ACHN (cell line): ENCODE measurements around the gene ST7.
"Not testable (repeated sequence)": the region's sequence is repeated elsewhere in the genome, so short reads cannot be mapped to it uniquely, and the experiment has no call there.

Source experiments
- DNase-seq: peaks from one replicate; pipeline ENCODE4 v3.0.0-alpha.2; 2015
- in situ Hi-C: cut with HindIII; loops from 2 replicates; pipeline ENCODE4 v1.10.0; 2017; ENCODE audit warnings: low sequenced_read_pairs, low pct_ligation_motif_present, low pct_unique_long_range_greater_than_20kb

ST7 gene

GRCh38 chr7:116948934-116949333 lies 4.4 kb upstream of the ST7 start:
- in situ Hi-C loops: no loop called here
- DNase-seq: no peak

- in situ Hi-C loops: no loop called here
- DNase-seq: no peak
These were observed 3.1 kb upstream of the ST7 start for GRCh38 chr7:116949941-116950801.

- no peak for DNase-seq
- in situ Hi-C loops: no loop called here
These were observed 2.4 kb upstream of the ST7 start for GRCh38 chr7:116950889-116951351.

GRCh38 chr7:116951366-116952292 lies 1.7 kb upstream of the ST7 start:
- in situ Hi-C loops: no loop called here
- DNase-seq: no peak

GRCh38 chr7:116952635-116953371 lies 498 bp upstream of the ST7 start:
- in situ Hi-C loops: no loop called here
- DNase-seq: peak; percentile 43

- DNase-seq: peak; percentile 92
- in situ Hi-C loops: no loop called here
These were observed 871 bp downstream of the ST7 start for GRCh38 chr7:116953906-116954838.

- in situ Hi-C loops: no loop called here
- DNase-seq: no peak
These were observed 2.0 kb downstream of the ST7 start for GRCh38 chr7:116955340-116955739.

GRCh38 chr7:116955801-116956476 lies 2.6 kb downstream of the ST7 start:
- in situ Hi-C loops: no loop called here
- DNase-seq: no peak

- in situ Hi-C loops: no loop called here
- no peak for DNase-seq
These were observed 3.1 kb downstream of the ST7 start for GRCh38 chr7:116956477-116956804.

GRCh38 chr7:116957874-116958273 lies 4.6 kb downstream of the ST7 start:
- in situ Hi-C loops: no loop called here
- DNase-seq: peak; percentile 31

GRCh38 chr7:116961966-116962673 lies 8.8 kb downstream of the ST7 start:
- DNase-seq, in situ Hi-C loops: not testable (repeated sequence)

GRCh38 chr7:116963234-116963633 lies 9.9 kb downstream of the ST7 start:
- no peak for DNase-seq
- in situ Hi-C loops: no loop called here

- in situ Hi-C loops: no loop called here
These were observed 13.3 kb downstream of the ST7 start for GRCh38 chr7:116966601-116967000.

GRCh38 chr7:116967254-116967922 lies 14.1 kb downstream of the ST7 start:
- in situ Hi-C loops: no loop called here
- DNase-seq: no peak

More at GRCh38 chr7:116966601-116967000, 13.3 kb downstream of the ST7 start:
- no peak for DNase-seq

- in situ Hi-C loops: no loop called here
- no peak for DNase-seq
These were observed 14.7 kb downstream of the ST7 start for GRCh38 chr7:116967983-116968382.

- no peak for DNase-seq
- in situ Hi-C loops: no loop called here
These were observed 15.3 kb downstream of the ST7 start for GRCh38 chr7:116968631-116969030.
